NCI-H2196 (cell line): ENCODE measurements around the gene PDE4DIP.
"Not testable (repeated sequence)": the region's sequence is repeated elsewhere in the genome, so short reads cannot be mapped to it uniquely, and the experiment has no call there.

Experiments used
- DNase-seq: peaks from one replicate; lab custom pipeline; 2025; ENCODE audit not compliant: unreplicated experiment; lab: John Stamatoyannopoulos, UW

PDE4DIP gene

GRCh38 chr1:148969126-148969525, 124.9 kb downstream of the PDE4DIP start:
- not testable (repeated sequence) for DNase-seq

GRCh38 chr1:148975453-148975852, 131.2 kb downstream of the PDE4DIP start:
- not testable (repeated sequence) for DNase-seq

GRCh38 chr1:148975866-148976537, 131.8 kb downstream of the PDE4DIP start:
- not testable (repeated sequence) for DNase-seq

- DNase-seq: not testable (repeated sequence)
Observed at GRCh38 chr1:148977785-148978184, 133.6 kb downstream of the PDE4DIP start.

GRCh38 chr1:148989378-148989777, 145.2 kb downstream of the PDE4DIP start:
- DNase-seq: not testable (repeated sequence)

- not testable (repeated sequence) for DNase-seq
Observed at GRCh38 chr1:148990233-148990788, 146.1 kb downstream of the PDE4DIP start.

- not testable (repeated sequence) for DNase-seq
Observed at GRCh38 chr1:148991818-148992217, 147.6 kb downstream of the PDE4DIP start.

- DNase-seq: not testable (repeated sequence)
Observed at GRCh38 chr1:148992364-148992763, 148.1 kb downstream of the PDE4DIP start.

- not testable (repeated sequence) for DNase-seq
Observed at GRCh38 chr1:148996449-148997224, 152.4 kb downstream of the PDE4DIP start.

- not testable (repeated sequence) for DNase-seq
Observed at GRCh38 chr1:148997405-148997804, 153.2 kb downstream of the PDE4DIP start.

GRCh38 chr1:149002664-149003063, 158.4 kb downstream of the PDE4DIP start:
- DNase-seq: not testable (repeated sequence)

- not testable (repeated sequence) for DNase-seq
Observed at GRCh38 chr1:149008326-149008725, 164.1 kb downstream of the PDE4DIP start.

GRCh38 chr1:149008769-149009168, 164.5 kb downstream of the PDE4DIP start:
- DNase-seq: not testable (repeated sequence)

GRCh38 chr1:149009761-149010160, 165.5 kb downstream of the PDE4DIP start:
- DNase-seq: not testable (repeated sequence)

- DNase-seq: not testable (repeated sequence)
Observed at GRCh38 chr1:149012599-149012998, 168.4 kb downstream of the PDE4DIP start.

- not testable (repeated sequence) for DNase-seq
Observed at GRCh38 chr1:149013513-149013912, 169.3 kb downstream of the PDE4DIP start.

GRCh38 chr1:149015522-149015921, 171.3 kb downstream of the PDE4DIP start:
- DNase-seq: not testable (repeated sequence)

GRCh38 chr1:149016626-149017025, 172.4 kb downstream of the PDE4DIP start:
- not testable (repeated sequence) for DNase-seq

GRCh38 chr1:149018577-149018976, 174.3 kb downstream of the PDE4DIP start:
- not testable (repeated sequence) for DNase-seq

GRCh38 chr1:149024327-149024726, 180.1 kb downstream of the PDE4DIP start:
- not testable (repeated sequence) for DNase-seq

GRCh38 chr1:149033916-149034315, 189.7 kb downstream of the PDE4DIP start:
- not testable (repeated sequence) for DNase-seq

GRCh38 chr1:149043056-149043455, 198.8 kb downstream of the PDE4DIP start:
- DNase-seq: not testable (repeated sequence)
